ENCODE data around the gene RPS3.
"Not testable (repeated sequence)": the region's sequence is repeated elsewhere in the genome, so short reads cannot be mapped to it uniquely, and the experiment has no call there.

Gene RPS3

DNA sequence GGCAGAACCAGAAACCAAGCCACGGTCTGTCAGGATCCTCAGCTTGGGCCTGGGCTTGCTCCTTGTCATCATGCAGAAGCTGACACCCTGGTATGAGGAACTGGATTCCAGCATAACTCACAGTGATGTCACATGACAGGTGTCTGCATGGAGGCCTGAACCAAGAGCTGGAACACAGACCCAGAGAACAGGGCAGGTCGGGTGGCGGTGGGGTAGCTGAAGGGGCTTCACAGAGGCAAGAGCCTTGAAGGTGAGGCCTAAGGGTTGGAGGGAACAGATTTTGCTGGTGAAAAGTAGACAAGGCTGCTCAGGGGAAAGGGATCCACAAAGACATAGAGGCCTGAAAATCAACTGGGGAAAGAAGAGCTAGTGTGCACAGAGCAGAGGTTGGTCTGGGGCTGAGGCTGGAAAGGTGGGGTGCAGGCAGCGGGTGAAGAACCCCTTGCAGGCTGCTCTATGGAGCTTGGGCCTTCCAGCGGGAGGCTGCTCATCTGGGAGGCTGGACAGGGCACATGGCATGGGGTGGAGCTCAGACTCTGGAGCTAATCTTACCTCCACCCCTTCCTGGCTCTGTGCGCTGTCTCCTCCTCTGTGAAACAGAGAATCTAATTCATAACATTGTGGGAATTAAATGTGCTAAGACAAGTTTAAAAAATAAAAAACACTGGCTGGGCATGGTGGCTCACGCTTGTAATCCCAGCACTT, 18.4 kb upstream of the RPS3 start:
- no peak for DNase-seq

- no peak for DNase-seq
Observed at GRCh38 chr11:75383246-75383645, 16.1 kb upstream of the RPS3 start.

- peak; percentile 81 for DNase-seq
Observed at GRCh38 chr11:75384438-75385080, 14.8 kb upstream of the RPS3 start.

DNA sequence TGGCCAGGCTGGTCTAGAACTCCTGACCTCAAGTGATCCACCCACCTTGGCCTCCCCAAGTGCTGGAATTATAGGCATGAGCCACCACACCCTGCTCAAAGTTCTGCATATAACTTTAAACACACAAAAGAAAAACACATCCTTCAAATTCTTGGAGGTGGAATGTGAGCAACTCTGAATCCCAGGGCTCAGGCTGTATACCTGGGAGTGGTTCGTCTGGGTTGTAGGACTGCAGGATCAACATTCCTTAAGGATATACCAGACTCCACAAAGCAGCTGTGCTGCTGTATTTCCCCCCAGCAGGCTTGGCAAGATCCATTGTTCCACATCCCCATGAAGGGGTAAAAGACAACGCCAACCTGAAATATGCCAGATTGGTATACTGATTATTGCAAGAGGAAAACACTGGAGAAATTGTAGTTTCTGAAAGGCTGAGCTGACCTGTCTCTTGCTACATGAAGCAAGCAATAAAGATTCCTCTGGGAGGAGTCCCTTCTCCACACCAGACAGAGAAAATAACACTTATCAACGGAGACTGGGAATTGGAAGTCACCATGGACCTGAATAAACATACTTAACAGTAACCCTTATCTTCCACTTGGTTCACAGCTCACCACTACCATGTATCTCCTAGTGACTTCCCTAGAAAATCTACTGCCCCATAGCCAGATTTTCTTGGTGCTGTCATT, 12.2 kb upstream of the RPS3 start:
- no peak for DNase-seq

DNA sequence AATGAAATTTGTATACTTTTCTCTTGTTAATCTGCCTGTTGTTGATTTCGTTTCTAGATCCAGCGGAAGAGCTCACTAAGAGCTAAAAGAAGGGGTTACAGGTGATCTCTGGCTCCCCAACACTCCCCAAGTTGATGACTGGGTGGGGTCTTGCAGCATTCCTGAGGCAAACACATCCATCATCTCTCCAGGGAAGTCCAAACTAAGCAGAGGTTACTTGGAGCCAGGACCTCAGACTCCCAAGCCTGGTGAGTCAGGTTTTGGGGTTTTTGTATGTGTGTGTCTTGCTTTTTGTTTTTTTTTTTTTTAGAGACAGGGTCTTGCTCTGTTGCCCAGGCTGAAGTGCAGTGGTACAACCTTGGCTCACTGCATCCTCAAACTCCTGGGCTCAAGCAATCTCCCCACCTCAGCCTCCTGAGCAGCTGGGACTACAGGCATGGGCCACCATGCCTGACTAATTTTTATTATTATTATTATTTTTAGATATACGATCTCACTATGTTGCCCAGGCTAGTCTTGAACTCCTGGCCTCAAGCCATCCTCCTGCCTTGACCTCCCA, 11.5 kb upstream of the RPS3 start:
- no peak for DNase-seq

DNA sequence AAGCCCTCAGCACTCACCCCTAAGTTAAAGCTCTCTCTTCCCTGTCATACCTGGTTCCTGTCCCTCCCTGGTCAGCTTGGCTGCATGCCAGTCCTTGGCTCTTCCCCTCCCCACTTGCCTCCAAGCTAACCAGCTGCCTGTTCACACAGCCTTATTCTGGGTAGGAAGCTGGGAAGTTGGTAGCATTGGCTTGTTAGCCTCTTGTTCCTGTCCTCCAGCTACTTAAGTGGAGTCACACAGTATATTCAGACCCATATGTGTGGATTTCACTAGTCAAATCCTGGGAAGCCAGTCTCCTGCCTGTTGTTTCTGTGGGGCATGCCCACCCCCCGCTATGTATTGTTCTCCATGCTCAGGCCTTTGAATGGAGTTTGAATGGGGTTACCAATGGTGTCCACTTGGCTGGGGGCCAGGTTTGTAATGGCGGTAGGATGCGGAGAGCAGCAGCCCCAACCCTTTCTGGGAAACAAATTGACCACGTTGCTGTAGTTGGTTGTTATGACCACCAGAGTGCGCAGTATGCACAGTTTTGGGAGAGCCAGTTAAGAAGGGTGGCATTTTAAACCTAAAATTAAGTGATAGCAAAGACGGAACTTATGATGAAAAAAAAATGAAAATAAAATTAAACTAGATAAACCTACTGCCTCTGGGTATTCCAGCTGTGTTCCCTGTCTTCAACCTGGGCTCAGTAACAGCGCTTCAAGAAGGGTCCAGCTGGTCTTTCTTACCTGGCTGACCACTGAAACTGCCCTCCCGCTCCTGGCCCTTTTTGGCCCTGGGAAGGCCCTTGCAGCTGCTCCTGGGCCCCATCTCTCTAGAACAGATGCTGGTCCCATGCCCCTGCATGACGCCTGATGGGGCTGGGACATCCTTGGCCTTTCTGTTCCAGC, 10.7 kb upstream of the RPS3 start:
- DNase-seq = peak; percentile 94

DNA sequence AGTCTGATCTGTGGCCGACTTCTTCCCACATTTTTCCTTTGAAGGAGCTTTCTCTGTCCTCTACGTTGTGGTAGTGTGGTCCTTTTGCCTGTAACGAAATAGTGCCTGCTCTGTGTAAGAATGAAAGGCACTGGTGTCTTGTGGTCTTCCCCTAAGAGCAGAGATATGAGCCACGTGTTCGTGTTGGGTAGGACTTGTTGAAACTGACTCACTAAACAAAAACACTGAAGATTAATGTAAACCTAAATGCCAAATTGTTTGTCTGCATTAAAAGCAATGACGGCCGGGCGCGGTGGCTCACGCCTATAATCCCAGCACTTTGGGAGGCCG, 10.1 kb upstream of the RPS3 start:
- no peak for DNase-seq

DNA sequence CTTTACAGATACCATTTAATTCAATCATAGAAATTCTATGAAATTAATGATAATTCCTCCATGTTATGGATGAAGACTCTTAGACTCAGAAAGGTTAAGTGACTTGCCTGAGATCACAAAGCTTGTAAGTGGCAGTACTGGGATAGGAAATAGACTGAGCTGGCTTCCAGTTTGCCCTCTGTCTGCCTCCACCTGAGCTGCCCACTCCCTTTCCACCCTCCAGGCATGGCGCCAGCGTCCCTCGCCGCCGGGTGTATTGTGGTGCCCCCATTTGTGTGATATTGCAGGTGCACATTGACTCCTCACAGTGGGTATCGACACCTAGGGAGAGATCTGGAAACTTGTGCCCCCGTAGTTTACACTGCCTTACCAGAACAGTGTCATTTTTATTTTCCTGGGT, 9.4 kb upstream of the RPS3 start:
- DNase-seq = no peak

DNA sequence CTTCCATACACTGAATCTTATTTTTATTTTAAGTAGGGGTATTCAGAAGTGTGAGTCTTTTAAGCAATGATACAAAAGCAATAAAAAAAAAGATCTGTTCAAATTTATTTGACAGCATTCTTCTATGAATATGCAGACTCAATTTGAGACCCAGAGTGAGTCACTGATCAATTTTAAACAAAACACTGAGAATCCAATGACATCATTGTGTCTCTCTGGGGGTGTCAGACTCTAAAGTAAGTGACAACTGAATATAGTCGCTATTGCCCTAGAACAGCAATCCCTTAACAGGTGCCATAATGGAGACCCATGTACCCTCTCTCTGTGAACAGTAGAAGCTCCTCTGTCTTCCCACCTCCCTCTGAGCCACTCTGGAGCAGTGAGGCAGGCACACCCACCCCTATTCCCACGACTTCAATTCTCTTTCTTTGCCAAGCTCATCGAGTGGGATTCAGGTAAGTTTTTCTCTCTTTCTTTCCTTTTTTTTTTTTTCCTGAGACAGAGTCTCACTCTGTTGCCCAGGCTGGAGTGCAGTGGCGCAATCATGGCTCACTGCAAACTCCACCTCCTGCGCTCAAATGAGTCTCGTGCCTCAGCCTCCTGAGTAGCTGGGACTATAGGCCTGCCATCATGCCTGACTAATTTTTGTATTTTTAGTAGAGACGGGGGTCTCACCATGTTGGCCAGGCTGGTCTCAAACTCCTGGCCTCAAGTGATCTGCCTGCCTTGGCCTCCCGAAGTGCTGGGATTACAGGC, 5.1 kb upstream of the RPS3 start:
- DNase-seq = no peak

DNA sequence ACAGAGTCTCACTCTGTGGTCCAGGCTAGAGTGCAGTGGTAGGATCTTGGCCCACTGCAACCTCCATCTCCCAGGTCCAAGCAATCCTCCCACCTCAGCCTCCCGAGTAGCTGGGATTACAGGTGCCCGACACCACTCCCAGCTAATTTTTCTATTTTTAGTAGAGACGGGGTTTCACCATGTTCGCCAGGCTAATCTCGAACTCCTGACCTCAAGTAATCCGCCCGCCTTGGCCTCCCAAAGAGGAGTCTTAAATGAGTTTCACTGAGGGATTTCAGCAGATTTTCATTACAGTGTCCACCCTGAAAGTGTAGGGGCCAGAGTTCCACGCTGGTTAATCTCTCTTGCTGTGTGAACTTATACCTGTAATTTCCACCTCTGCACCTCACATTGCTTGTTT, 412 bp upstream of the RPS3 start:
- DNase-seq = no peak

DNA sequence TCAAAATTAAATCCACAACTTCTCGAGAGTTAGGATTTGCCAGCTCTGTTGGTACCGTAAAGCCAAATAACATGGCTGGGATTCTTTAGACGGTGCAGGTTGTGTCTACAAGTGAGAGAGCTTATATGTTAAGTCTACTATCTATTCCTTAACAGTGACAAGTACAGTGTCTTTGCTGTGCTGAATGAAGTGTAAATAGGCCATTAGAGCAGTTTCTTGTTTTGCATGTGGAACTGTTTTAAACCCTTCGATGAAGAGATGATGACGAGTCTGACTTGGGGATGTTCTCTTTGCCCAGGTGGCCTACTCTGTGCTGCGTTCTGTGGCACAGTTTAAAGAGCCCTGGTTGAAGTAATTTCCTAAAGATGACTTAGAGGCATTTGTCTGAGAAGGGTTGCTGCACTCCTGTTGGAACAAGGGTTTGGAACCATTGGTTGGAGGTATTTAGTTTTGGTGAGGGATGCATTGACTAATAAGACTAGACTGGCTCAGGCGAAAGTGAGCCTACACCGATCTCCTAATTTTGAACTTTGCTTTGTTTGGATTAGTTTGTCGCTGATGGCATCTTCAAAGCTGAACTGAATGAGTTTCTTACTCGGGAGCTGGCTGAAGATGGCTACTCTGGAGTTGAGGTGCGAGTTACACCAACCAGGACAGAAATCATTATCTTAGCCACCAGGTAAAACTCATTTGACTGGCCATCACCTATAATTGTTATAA, 988 bp downstream of the RPS3 start:
- DNase-seq = no peak

- no peak for DNase-seq
Observed at GRCh38 chr11:75402002-75402773, 2.9 kb downstream of the RPS3 start.

DNA sequence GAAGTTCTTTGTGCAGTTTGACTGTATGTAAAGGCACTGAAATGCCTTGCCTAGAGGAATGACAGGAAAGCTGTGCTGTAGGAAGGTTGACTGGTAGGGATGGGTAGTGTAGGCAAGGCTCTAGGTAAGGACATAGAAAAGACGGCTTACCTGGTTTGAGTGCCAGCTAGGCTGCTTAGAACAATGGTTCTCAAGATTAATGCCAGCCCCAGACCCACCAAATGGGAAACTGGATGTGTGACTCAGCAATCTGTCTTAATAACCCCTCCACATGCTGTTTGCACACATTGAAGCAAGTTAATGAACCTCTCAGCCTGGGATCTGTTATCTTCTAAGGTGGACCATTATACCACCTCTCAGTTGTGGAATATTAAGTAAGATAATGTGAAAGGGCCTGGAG, 3.7 kb downstream of the RPS3 start:
- no peak for DNase-seq

- DNase-seq = no peak
Observed at GRCh38 chr11:75403983-75404658, 4.8 kb downstream of the RPS3 start.

- DNase-seq = no peak
Observed at GRCh38 chr11:75406338-75406777, 7.0 kb downstream of the RPS3 start.

DNA sequence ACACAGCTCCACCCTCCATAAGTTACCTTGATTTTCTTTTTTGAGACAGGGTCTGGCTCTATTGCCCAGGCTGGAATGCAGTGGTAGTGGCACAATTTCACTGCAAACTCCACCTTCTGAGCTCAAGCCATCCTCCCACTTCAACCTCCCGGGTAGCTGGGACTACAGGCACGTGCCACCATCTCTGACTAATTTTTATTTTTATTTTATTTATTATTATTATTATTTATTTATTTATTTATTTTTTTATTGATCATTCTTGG, 9.6 kb downstream of the RPS3 start:
- DNase-seq = no peak

DNA sequence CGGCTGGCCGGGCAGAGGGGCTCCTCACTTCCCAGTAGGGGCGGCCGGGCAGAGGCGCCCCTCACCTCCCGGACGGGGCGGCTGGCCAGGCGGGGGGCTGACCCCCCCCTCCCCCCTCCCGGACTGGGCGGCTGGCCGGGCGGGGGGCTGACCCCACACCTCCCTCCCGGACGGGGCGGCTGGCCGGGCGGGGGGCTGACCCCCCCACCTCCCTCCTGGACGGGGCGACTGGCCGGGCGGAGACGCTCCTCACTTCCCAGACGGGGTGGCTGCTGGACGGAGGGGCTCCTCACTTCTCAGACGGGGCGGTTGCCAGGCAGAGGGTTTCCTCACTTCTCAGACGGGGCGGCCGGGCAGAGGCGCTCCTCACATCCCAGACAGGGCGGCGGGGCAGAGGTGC, 10.7 kb downstream of the RPS3 start:
- not testable (repeated sequence) for DNase-seq

GRCh38 chr11:75413146-75413545, 13.8 kb downstream of the RPS3 start:
- DNase-seq = not testable (repeated sequence)

DNA sequence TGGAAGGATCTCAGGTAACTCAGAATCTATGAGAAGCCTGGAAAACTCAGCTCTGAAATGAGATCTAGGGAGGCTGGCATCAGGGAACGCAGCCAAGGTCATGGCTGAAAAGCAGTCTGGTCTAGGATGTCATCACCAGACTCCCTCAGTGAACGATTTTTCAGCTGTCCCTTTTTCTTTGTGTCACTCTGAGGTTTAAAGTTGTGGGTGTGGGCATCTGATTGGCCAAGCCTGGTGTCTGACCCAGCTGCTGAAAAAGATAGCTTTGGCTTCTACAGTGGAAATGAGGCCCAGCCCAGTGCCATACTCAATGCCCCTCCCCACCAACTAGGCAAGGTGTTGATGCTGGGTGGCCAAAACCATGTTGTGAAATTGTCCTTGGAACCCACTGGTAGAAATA, 14.5 kb downstream of the RPS3 start:
- no peak for DNase-seq

All from DMS79 treated with DMSO at 0.1 percent for 48 hours (cell line).